HepG2 (cell line): Measurements from ENCODE around the gene MBLAC1. TPM values are rescaled to one million over a fixed set of nuclear protein-coding genes. Genes with fewer than 3 reads are reported as not detected.

Source experiments
- CENPX ChIP-seq: sonication (generic); formaldehyde crosslinking; IDR thresholded peaks from 2 replicates; pipeline ENCODE4 v1.9.0; 2021; ENCODE audit warnings: mild to moderate bottlenecking, missing genetic modification reagents, moderate library complexity
- HDAC2 ChIP-seq: sonication (generic); formaldehyde crosslinking; IDR thresholded peaks from 2 replicates; pipeline ENCODE4 v1.4.0; 2020; ENCODE audit warnings: missing genetic modification reagents
- POLR2A ChIP-seq, 2 experiments: IDR thresholded peaks; 2 replicates each; pipeline ENCODE4 v1.6.1; 2011; ENCODE audit warnings: low read depth in 2 of 2, low read length in 2 of 2, mild to moderate bottlenecking in 1 of 2, moderate library complexity in 1 of 2; ENCODE audit not compliant: insufficient read depth in 1 of 2
- RARA ChIP-seq: IDR thresholded peaks from 2 replicates; pipeline ENCODE4 v1.6.1; 2016; ENCODE audit warnings: missing genetic modification reagents, missing compliant biosample characterization
- SALL1 ChIP-seq: sonication (generic); formaldehyde crosslinking; IDR thresholded peaks from 2 replicates; pipeline ENCODE4 v1.8.0; 2022; ENCODE audit warnings: mild to moderate bottlenecking, missing genetic modification reagents
- TBL1XR1 ChIP-seq: fragments of 150-350 bp; IDR thresholded peaks from 2 replicates; pipeline ENCODE4 v1.6.1; 2014; ENCODE audit warnings: borderline replicate concordance, low read length; ENCODE audit not compliant: partially characterized antibody
- U2AF1 ChIP-seq: fragments of 200-400 bp; formaldehyde crosslinking; optimal IDR thresholded peaks from 2 replicates; pipeline ENCODE3; 2017; ENCODE audit warnings: mild to moderate bottlenecking, low read depth, low read length
- XRCC5 ChIP-seq: fragments of 200-400 bp; formaldehyde crosslinking; optimal IDR thresholded peaks from 2 replicates; pipeline ENCODE3; 2017; ENCODE audit warnings: mild to moderate bottlenecking, low read length
- ZIK1 ChIP-seq: sonication (generic); formaldehyde crosslinking; IDR thresholded peaks from 2 replicates; pipeline ENCODE4 v1.5.0; 2020; ENCODE audit warnings: mild to moderate bottlenecking, low read depth, missing genetic modification reagents, borderline replicate concordance
- ZNF121 ChIP-seq: sonication (generic); formaldehyde crosslinking; IDR thresholded peaks from 2 replicates; pipeline ENCODE4 v1.5.0; 2020; ENCODE audit warnings: mild to moderate bottlenecking, missing genetic modification reagents
- ZNF451 ChIP-seq: sonication (generic); formaldehyde crosslinking; IDR thresholded peaks from 2 replicates; pipeline ENCODE4 v1.5.0; 2020; ENCODE audit warnings: mild to moderate bottlenecking, missing genetic modification reagents
- ZNF501 ChIP-seq: sonication (generic); formaldehyde crosslinking; IDR thresholded peaks from 2 replicates; pipeline ENCODE4 v1.5.1; 2020; ENCODE audit warnings: mild to moderate bottlenecking, moderate library complexity, missing genetic modification reagents
- ZNF839 ChIP-seq: sonication (generic); formaldehyde crosslinking; IDR thresholded peaks from 2 replicates; pipeline ENCODE4 v1.4.0; 2020; ENCODE audit warnings: missing genetic modification reagents, mild to moderate bottlenecking, borderline replicate concordance
- polyA plus RNA-seq, 8 experiments: library from polyadenylated mRNA; depleted of rRNA in 3 of 8; stranded (reverse) in 7 of 8; unstranded in 1 of 8; fragments of >200 nt; fragmentation: Illumina TruSeq in 4 of 8; extraction: Trizol in 4 of 8; gene quantifications; 2 replicates each; pipeline versions ENCODE4 v1.2.1 to v1.2.3, GENCODE V29; 2011 to 2016; ENCODE audit warnings: low read depth in 4 of 8, missing spikeins in 1 of 8, mixed read lengths in 1 of 8; ENCODE audit not compliant: insufficient read depth in 1 of 8
- total RNA-seq, 5 experiments: library from RNA; depleted of rRNA; stranded (reverse); fragments of >200 nt; fragmentation: Illumina TruSeq; extraction: Trizol; gene quantifications; 2 replicates each; pipeline ENCODE4 v1.2.3, GENCODE V29; 2016; ENCODE audit warnings: low read depth in 1 of 5
- TF ChIP-seq, protein P1 (sequence below): sonication (generic); formaldehyde crosslinking; IDR thresholded peaks from 2 replicates; pipeline ENCODE4 v1.4.0; 2020; ENCODE audit warnings: missing genetic modification reagents
- TF ChIP-seq, protein P2 (sequence below): sonication (generic); formaldehyde crosslinking; IDR thresholded peaks from 2 replicates; pipeline ENCODE4 v1.4.0; 2020; ENCODE audit warnings: missing genetic modification reagents, mild to moderate bottlenecking, borderline replicate concordance
- TF ChIP-seq, protein P3 (sequence below): sonication (generic); formaldehyde crosslinking; IDR thresholded peaks from 2 replicates; pipeline ENCODE4 v1.4.0; 2020; ENCODE audit warnings: missing genetic modification reagents
- TF ChIP-seq, protein P4 (sequence below): sonication (generic); formaldehyde crosslinking; IDR thresholded peaks from 2 replicates; pipeline ENCODE4 v1.8.0; 2022; ENCODE audit warnings: missing genetic modification reagents, mild to moderate bottlenecking, inconsistent platforms, borderline replicate concordance
- TF ChIP-seq, protein P5 (sequence below): sonication (generic); formaldehyde crosslinking; IDR thresholded peaks from 2 replicates; pipeline ENCODE4 v1.5.0; 2020; ENCODE audit warnings: missing genetic modification reagents, mild to moderate bottlenecking, borderline replicate concordance
- TF ChIP-seq, protein P6 (sequence below): IDR thresholded peaks from 2 replicates; pipeline ENCODE4 v1.6.1; 2016; ENCODE audit warnings: low read depth, control low read depth
- TF ChIP-seq, protein P7 (sequence below): IDR thresholded peaks from 2 replicates; pipeline ENCODE4 v1.6.1; 2016; ENCODE audit warnings: mild to moderate bottlenecking, missing biosample characterization, missing genetic modification reagents

Gene MBLAC1
- total and polyA plus RNA-seq, 2 of the 13 experiments (the other 11 are each of a cell fraction or from before 2014, with no cell fraction given) = 0.79 to 2.1 TPM

DNA sequence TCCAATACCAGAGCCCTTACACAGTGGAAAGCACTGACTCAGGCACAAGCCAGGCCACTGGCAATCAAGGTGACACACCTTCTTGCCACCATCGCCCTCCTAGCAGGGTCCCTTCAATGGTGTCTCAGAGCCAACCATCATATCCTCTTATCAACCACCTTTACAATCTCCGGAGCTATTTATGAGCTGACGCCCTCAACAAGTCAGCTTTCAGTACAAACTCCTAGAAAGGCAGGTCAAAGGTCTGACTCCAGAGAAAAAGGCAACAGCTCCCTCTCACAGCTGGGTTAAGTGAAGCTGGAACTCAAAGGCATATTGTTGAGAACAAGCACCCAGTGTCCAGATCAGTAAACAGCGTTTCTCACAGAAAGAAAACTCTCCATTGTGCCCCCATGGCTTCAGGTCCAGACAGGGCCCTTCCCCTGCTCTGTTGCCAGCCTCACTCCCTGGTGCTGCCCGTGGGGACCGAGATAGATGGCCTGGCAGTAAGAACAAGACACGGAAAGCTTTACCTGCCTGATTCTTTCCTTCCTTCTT is 47.7 kb upstream of the MBLAC1 start (continued):
- TF ChIP-seq, protein P1, sequence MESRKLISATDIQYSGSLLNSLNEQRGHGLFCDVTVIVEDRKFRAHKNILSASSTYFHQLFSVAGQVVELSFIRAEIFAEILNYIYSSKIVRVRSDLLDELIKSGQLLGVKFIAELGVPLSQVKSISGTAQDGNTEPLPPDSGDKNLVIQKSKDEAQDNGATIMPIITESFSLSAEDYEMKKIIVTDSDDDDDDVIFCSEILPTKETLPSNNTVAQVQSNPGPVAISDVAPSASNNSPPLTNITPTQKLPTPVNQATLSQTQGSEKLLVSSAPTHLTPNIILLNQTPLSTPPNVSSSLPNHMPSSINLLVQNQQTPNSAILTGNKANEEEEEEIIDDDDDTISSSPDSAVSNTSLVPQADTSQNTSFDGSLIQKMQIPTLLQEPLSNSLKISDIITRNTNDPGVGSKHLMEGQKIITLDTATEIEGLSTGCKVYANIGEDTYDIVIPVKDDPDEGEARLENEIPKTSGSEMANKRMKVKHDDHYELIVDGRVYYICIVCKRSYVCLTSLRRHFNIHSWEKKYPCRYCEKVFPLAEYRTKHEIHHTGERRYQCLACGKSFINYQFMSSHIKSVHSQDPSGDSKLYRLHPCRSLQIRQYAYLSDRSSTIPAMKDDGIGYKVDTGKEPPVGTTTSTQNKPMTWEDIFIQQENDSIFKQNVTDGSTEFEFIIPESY (CRISPR knock-in tag) = no peak
- TF ChIP-seq, protein P2, sequence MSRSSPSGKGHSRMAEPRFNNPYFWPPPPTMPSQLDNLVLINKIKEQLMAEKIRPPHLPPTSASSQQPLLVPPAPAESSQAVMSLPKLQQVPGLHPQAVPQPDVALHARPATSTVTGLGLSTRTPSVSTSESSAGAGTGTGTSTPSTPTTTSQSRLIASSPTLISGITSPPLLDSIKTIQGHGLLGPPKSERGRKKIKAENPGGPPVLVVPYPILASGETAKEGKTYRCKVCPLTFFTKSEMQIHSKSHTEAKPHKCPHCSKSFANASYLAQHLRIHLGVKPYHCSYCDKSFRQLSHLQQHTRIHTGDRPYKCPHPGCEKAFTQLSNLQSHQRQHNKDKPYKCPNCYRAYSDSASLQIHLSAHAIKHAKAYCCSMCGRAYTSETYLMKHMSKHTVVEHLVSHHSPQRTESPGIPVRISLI (CRISPR knock-in tag) = no peak
- TF ChIP-seq XRCC5 = peak; percentile 51
- no peak for TF ChIP-seq ZNF839 (CRISPR knock-in tag)
- TF ChIP-seq, protein P3, sequence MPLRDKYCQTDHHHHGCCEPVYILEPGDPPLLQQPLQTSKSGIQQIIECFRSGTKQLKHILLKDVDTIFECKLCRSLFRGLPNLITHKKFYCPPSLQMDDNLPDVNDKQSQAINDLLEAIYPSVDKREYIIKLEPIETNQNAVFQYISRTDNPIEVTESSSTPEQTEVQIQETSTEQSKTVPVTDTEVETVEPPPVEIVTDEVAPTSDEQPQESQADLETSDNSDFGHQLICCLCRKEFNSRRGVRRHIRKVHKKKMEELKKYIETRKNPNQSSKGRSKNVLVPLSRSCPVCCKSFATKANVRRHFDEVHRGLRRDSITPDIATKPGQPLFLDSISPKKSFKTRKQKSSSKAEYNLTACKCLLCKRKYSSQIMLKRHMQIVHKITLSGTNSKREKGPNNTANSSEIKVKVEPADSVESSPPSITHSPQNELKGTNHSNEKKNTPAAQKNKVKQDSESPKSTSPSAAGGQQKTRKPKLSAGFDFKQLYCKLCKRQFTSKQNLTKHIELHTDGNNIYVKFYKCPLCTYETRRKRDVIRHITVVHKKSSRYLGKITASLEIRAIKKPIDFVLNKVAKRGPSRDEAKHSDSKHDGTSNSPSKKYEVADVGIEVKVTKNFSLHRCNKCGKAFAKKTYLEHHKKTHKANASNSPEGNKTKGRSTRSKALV (CRISPR knock-in tag) = no peak
- no peak for TF ChIP-seq ZNF121
- TF ChIP-seq POLR2A (IDR thresholded peaks at IDR 0.05; ENCODE audit: insufficient read depth in 1 of 2, low read depth in 2 of 2, low read length in 2 of 2) = peak; percentile 17 to 79; a peak in 3 of 4 replicates
- TF ChIP-seq ZIK1 (CRISPR knock-in tag) = no peak
- no peak for TF ChIP-seq CENPX (CRISPR knock-in tag)
- no peak for TF ChIP-seq U2AF1
- TF ChIP-seq, protein P4, sequence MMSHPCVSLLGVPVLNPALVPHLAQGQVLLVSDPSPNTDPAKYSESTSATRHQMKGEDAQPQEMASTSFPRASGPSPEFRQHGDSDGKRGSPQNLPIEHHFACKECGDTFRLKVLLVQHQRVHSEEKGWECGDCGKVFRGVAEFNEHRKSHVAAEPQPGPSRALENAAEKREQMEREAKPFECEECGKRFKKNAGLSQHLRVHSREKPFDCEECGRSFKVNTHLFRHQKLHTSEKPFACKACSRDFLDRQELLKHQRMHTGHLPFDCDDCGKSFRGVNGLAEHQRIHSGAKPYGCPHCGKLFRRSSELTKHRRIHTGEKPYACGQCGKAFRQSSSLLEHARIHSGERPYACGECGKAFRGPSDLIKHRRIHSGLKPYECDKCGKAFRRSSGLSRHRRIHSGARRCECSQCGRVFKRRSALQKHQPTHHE (CRISPR knock-in tag) = no peak
- peak; percentile 53 for TF ChIP-seq SALL1 (CRISPR knock-in tag)
- TF ChIP-seq TBL1XR1 = peak; percentile 50
- TF ChIP-seq, protein P5, sequence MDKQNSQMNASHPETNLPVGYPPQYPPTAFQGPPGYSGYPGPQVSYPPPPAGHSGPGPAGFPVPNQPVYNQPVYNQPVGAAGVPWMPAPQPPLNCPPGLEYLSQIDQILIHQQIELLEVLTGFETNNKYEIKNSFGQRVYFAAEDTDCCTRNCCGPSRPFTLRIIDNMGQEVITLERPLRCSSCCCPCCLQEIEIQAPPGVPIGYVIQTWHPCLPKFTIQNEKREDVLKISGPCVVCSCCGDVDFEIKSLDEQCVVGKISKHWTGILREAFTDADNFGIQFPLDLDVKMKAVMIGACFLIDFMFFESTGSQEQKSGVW (CRISPR knock-in tag) = no peak
- no peak for TF ChIP-seq ZNF451 (CRISPR knock-in tag)
- peak; percentile 66; the same call in 1 of the 2 replicates for TF ChIP-seq HDAC2 (CRISPR knock-in tag)
- TF ChIP-seq RARA (CRISPR knock-in tag) = peak; percentile 75
- no peak for TF ChIP-seq ZNF501 (CRISPR knock-in tag)
- TF ChIP-seq, protein P6, sequence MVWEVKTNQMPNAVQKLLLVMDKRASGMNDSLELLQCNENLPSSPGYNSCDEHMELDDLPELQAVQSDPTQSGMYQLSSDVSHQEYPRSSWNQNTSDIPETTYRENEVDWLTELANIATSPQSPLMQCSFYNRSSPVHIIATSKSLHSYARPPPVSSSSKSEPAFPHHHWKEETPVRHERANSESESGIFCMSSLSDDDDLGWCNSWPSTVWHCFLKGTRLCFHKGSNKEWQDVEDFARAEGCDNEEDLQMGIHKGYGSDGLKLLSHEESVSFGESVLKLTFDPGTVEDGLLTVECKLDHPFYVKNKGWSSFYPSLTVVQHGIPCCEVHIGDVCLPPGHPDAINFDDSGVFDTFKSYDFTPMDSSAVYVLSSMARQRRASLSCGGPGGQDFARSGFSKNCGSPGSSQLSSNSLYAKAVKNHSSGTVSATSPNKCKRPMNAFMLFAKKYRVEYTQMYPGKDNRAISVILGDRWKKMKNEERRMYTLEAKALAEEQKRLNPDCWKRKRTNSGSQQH = no peak
- TF ChIP-seq, protein P7, sequence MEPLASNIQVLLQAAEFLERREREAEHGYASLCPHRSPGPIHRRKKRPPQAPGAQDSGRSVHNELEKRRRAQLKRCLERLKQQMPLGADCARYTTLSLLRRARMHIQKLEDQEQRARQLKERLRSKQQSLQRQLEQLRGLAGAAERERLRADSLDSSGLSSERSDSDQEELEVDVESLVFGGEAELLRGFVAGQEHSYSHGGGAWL = no peak
